ENCODE measurements around the gene CASKIN2.

The CASKIN2 gene

GRCh38 chr17:75471207-75471606 lies 44.1 kb downstream of the CASKIN2 start:
- H3K4me3 ChIP-seq (ENCODE audit: low read length) = no peak overlapping the region
- no peaks in the 10 kb centered on the region for H3K36me3 ChIP-seq (replicated peaks; ENCODE audit: insufficient read depth, low read length)
- no peaks in the 10 kb centered on the region for H3K9me3 ChIP-seq (replicated peaks; ENCODE audit: insufficient read depth, low read length)
- no peak for DNase-seq
- no peaks in the 10 kb centered on the region; the same call in 1 of the 2 replicates for H3K79me2 ChIP-seq (ENCODE audit: low read length)
- no peak for TF ChIP-seq EZH2 (optimal IDR thresholded peaks at IDR 0.05; ENCODE audit: low read depth, low read length)
- TF ChIP-seq CTCF (IDR thresholded peaks at IDR 0.05; ENCODE audit: low read length) = no peak
- TF ChIP-seq EZH2phosphoT487 (IDR thresholded peaks at IDR 0.05; ENCODE audit: low read length) = no peak
- H3K27ac ChIP-seq (ENCODE audit: low read length) = no peak overlapping the region
- no peaks in the 10 kb centered on the region for H3K9me2 ChIP-seq (replicated peaks; ENCODE audit: insufficient read depth, low read length)
- H4K20me1 ChIP-seq (ENCODE audit: insufficient read depth, low read length) = no peaks in the 10 kb centered on the region
- no peaks in the 10 kb centered on the region for H3K27me3 ChIP-seq (replicated peaks; ENCODE audit: insufficient read depth, low read length)
- H3F3A ChIP-seq (ENCODE audit: insufficient read depth, low read length) = no peaks in the 10 kb centered on the region
- H3K9ac ChIP-seq (ENCODE audit: low read length) = no peak overlapping the region
- H2AFZ ChIP-seq (ENCODE audit: low read length) = no peak overlapping the region
- no peak overlapping the region for H3K4me2 ChIP-seq (ENCODE audit: low read depth, low read length)
- H3K4me1 ChIP-seq (ENCODE audit: low read length) = no peaks in the 10 kb centered on the region

- H3K9me2 ChIP-seq (replicated peaks; ENCODE audit: insufficient read depth, low read length) = no peaks in the 10 kb centered on the region
- peaks cover 4% of the 10 kb centered on the region; the same call in 1 of the 2 replicates for H3K79me2 ChIP-seq (ENCODE audit: low read length)
- no peak for DNase-seq
- no peaks in the 10 kb centered on the region for H3K4me1 ChIP-seq (ENCODE audit: low read length)
- H4K20me1 ChIP-seq (ENCODE audit: insufficient read depth, low read length) = no peaks in the 10 kb centered on the region
- no peak overlapping the region for H2AFZ ChIP-seq (ENCODE audit: low read length)
- no peaks in the 10 kb centered on the region for H3F3A ChIP-seq (ENCODE audit: insufficient read depth, low read length)
- no peak overlapping the region for H3K9ac ChIP-seq (ENCODE audit: low read length)
- no peaks in the 10 kb centered on the region for H3K36me3 ChIP-seq (replicated peaks; ENCODE audit: insufficient read depth, low read length)
- H3K27me3 ChIP-seq (replicated peaks; ENCODE audit: insufficient read depth, low read length) = no peaks in the 10 kb centered on the region
- H3K4me2 ChIP-seq (ENCODE audit: low read depth, low read length) = no peak overlapping the region
- no peaks in the 10 kb centered on the region for H3K9me3 ChIP-seq (replicated peaks; ENCODE audit: insufficient read depth, low read length)
- H3K4me3 ChIP-seq (ENCODE audit: low read length) = no peak overlapping the region
- no peak overlapping the region for H3K27ac ChIP-seq (ENCODE audit: low read length)
- TF ChIP-seq EZH2 (optimal IDR thresholded peaks at IDR 0.05; ENCODE audit: low read depth, low read length) (no peak), EZH2phosphoT487 (IDR thresholded peaks at IDR 0.05; ENCODE audit: low read length) (no peak), CTCF (IDR thresholded peaks at IDR 0.05; ENCODE audit: low read length) (no peak)
These were observed 46.5 kb downstream of the CASKIN2 start for GRCh38 chr17:75468779-75469373.

GRCh38 chr17:75468291-75468754 lies 47.0 kb downstream of the CASKIN2 start:
- H3K27ac ChIP-seq (ENCODE audit: low read length) = no peak overlapping the region
- no peaks in the 10 kb centered on the region for H4K20me1 ChIP-seq (ENCODE audit: insufficient read depth, low read length)
- H3K27me3 ChIP-seq (replicated peaks; ENCODE audit: insufficient read depth, low read length) = no peaks in the 10 kb centered on the region
- H3K36me3 ChIP-seq (replicated peaks; ENCODE audit: insufficient read depth, low read length) = no peaks in the 10 kb centered on the region
- H3F3A ChIP-seq (ENCODE audit: insufficient read depth, low read length) = no peaks in the 10 kb centered on the region
- no peak overlapping the region for H3K4me2 ChIP-seq (ENCODE audit: low read depth, low read length)
- TF ChIP-seq CTCF (IDR thresholded peaks at IDR 0.05; ENCODE audit: low read length) (no peak), EZH2phosphoT487 (IDR thresholded peaks at IDR 0.05; ENCODE audit: low read length) (no peak), EZH2 (optimal IDR thresholded peaks at IDR 0.05; ENCODE audit: low read depth, low read length) (no peak)
- peaks cover 4% of the 10 kb centered on the region; the same call in 1 of the 2 replicates for H3K79me2 ChIP-seq (ENCODE audit: low read length)
- no peak for DNase-seq
- H3K9me3 ChIP-seq (replicated peaks; ENCODE audit: insufficient read depth, low read length) = no peaks in the 10 kb centered on the region
- no peak overlapping the region for H3K9ac ChIP-seq (ENCODE audit: low read length)
- H3K4me3 ChIP-seq (ENCODE audit: low read length) = no peak overlapping the region
- H3K9me2 ChIP-seq (replicated peaks; ENCODE audit: insufficient read depth, low read length) = no peaks in the 10 kb centered on the region
- H2AFZ ChIP-seq (ENCODE audit: low read length) = no peak overlapping the region
- no peaks in the 10 kb centered on the region for H3K4me1 ChIP-seq (ENCODE audit: low read length)

Data from MM.1S (cell line).